ENCODE measurements around the gene FDX2. TPM values are rescaled to one million over a fixed set of nuclear protein-coding genes. Genes with fewer than 3 reads are reported as not detected.

FDX2 gene
- total RNA-seq, 1 donor from 2014 or later = 27.4 TPM

DNA sequence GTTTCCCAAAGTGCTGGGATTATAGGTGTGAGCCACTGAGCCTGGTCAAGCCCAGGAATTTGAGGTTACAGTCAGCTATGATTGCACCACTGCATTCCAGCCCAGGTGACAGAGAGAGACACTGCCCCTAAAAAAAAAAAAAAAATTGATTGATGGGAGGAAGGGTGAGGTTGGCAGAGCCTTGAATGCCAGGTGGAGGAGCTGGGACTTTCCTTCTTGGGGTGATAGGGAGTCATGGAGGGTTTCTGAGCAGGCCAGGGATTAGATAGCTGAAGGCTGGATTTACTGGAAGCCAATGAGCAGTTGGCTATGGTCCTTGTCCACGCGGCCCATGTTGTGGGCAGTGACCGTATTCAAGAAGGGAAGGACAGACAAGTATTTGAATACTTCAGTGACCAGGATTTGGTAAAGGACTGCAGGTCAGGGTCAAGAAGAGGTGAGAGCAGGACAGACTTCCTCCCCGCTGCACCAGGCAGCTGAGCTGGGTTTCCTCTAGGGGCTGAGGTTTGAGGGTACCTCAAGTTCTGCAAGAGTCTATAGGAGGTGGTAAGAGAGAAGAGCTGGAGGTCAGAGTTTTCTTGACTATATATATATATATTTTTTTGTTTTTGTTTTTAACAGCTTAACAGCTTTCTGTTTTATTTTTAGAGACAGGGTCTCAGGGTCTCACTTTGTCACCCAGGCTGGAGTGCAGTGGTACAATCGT lies 35.9 kb downstream of the FDX2 start:
- no peak for DNase-seq (ENCODE audit: extremely low spot score, unreplicated experiment)
- H3K27ac Mint-ChIP-seq (ENCODE audit: unreplicated experiment) = no peak overlapping the region
- H3K4me1 Mint-ChIP-seq (ENCODE audit: unreplicated experiment) = peaks cover 13% of the 10 kb centered on the region
- peaks cover 13% of the 10 kb centered on the region for H3K36me3 Mint-ChIP-seq (ENCODE audit: unreplicated experiment)
- H3K27me3 Mint-ChIP-seq (ENCODE audit: unreplicated experiment) = no peaks in the 10 kb centered on the region
- no peak overlapping the region for H3K4me3 Mint-ChIP-seq (ENCODE audit: unreplicated experiment)
- TF ChIP-seq, protein P1, sequence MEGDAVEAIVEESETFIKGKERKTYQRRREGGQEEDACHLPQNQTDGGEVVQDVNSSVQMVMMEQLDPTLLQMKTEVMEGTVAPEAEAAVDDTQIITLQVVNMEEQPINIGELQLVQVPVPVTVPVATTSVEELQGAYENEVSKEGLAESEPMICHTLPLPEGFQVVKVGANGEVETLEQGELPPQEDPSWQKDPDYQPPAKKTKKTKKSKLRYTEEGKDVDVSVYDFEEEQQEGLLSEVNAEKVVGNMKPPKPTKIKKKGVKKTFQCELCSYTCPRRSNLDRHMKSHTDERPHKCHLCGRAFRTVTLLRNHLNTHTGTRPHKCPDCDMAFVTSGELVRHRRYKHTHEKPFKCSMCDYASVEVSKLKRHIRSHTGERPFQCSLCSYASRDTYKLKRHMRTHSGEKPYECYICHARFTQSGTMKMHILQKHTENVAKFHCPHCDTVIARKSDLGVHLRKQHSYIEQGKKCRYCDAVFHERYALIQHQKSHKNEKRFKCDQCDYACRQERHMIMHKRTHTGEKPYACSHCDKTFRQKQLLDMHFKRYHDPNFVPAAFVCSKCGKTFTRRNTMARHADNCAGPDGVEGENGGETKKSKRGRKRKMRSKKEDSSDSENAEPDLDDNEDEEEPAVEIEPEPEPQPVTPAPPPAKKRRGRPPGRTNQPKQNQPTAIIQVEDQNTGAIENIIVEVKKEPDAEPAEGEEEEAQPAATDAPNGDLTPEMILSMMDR (IDR thresholded peaks at IDR 0.05) = no peak
- no peaks in the 10 kb centered on the region for H3K9me3 Mint-ChIP-seq (ENCODE audit: unreplicated experiment)

DNA sequence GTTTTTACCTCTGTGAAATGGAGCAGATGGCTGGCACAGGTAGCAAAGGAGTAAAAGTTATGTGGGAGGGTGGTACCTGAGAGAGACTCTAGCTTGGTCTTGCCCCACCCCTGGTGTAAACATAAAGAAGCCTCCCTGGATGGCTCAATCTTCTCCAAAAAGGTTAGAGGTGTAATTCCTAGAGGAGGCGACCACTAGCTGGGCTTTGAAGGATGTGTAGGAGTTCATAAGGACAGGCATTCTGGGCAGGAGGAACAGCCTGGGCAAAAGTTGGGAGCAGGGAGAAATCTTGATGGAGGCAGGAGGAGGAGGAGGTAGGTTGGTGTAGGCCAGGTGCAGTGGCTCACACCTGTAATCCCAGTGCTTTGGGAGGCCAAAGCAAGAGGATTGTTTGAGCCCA lies 36.9 kb downstream of the FDX2 start:
- no peak overlapping the region for H3K27ac Mint-ChIP-seq (ENCODE audit: unreplicated experiment)
- DNase-seq (ENCODE audit: extremely low spot score, unreplicated experiment) = no peak
- peaks cover 18% of the 10 kb centered on the region for H3K36me3 Mint-ChIP-seq (ENCODE audit: unreplicated experiment)
- no peaks in the 10 kb centered on the region for H3K9me3 Mint-ChIP-seq (ENCODE audit: unreplicated experiment)
- TF ChIP-seq, protein P1 (IDR thresholded peaks at IDR 0.05) = no peak
- H3K27me3 Mint-ChIP-seq (ENCODE audit: unreplicated experiment) = no peaks in the 10 kb centered on the region
- no peak overlapping the region for H3K4me3 Mint-ChIP-seq (ENCODE audit: unreplicated experiment)
- H3K4me1 Mint-ChIP-seq (ENCODE audit: unreplicated experiment) = peaks cover 15% of the 10 kb centered on the region

DNA sequence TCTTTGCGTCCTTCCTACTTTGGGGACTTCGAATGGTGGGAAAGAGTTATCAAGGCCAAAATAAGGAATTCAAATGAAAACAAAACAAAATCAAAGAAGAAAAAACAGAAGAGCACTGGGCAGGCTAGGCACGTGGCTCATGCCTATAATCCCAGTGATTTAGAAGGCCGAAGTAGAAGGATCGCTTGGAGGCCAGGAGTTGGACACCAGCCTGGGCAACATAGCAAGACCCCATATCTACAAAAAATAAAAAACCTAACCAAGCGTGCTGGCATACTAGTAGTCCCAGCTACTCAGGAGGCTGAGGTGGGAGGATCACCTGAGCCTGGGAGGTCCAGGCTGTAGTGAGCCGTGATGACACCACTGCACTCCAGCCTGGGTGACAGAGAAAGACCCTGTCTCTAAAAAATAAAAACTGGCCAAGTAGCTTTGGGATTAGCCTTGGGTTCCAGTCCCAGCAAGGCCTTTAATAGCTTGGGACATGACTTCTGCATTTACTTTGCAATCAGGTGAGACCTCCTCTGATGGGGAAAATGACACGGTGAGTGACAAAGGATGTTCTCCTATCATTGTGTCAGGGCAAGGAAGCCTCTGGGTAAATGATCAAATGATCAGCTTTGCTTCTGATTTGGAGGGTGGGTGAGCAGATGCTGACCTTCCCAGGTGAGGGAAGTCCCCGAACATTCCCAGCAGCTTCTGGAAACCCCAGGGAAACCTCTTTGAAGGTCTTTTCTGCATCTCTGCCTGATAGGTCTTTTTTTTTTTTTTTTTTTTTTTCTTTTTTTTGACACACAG lies 37.8 kb downstream of the FDX2 start:
- Mint-ChIP-seq H3K9me3 (ENCODE audit: unreplicated experiment) (no peaks in the 10 kb centered on the region), H3K27ac (ENCODE audit: unreplicated experiment) (peak overlapping the region; percentile 64), H3K4me1 (ENCODE audit: unreplicated experiment) (peaks cover 16% of the 10 kb centered on the region), H3K36me3 (ENCODE audit: unreplicated experiment) (peaks cover 18% of the 10 kb centered on the region), H3K4me3 (ENCODE audit: unreplicated experiment) (no peak overlapping the region), H3K27me3 (ENCODE audit: unreplicated experiment) (no peaks in the 10 kb centered on the region)
- TF ChIP-seq, protein P1 (IDR thresholded peaks at IDR 0.05) = no peak
- DNase-seq (ENCODE audit: extremely low spot score, unreplicated experiment) = no peak

DNA sequence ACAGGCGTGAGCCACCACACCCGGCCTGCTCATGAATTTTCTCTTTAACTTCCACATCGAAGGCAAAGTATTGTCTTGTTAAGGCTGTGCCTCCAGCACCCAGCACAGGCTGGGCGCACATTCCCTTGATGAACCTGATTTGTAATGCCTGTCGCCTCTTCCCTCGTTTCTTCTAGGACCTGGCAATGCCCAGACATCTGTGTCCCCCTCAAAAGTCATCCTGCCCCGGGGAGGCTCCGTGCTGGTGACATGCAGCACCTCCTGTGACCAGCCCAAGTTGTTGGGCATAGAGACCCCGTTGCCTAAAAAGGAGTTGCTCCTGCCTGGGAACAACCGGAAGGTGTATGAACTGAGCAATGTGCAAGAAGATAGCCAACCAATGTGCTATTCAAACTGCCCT lies 41.2 kb downstream of the FDX2 start:
- no peak overlapping the region for H3K27ac Mint-ChIP-seq (ENCODE audit: unreplicated experiment)
- no peak overlapping the region for H3K4me3 Mint-ChIP-seq (ENCODE audit: unreplicated experiment)
- H3K36me3 Mint-ChIP-seq (ENCODE audit: unreplicated experiment) = peaks cover 10% of the 10 kb centered on the region
- DNase-seq (ENCODE audit: extremely low spot score, unreplicated experiment) = no peak
- no peaks in the 10 kb centered on the region for H3K9me3 Mint-ChIP-seq (ENCODE audit: unreplicated experiment)
- no peaks in the 10 kb centered on the region for H3K27me3 Mint-ChIP-seq (ENCODE audit: unreplicated experiment)
- TF ChIP-seq, protein P1 (IDR thresholded peaks at IDR 0.05) = no peak
- H3K4me1 Mint-ChIP-seq (ENCODE audit: unreplicated experiment) = peaks cover 34% of the 10 kb centered on the region

DNA sequence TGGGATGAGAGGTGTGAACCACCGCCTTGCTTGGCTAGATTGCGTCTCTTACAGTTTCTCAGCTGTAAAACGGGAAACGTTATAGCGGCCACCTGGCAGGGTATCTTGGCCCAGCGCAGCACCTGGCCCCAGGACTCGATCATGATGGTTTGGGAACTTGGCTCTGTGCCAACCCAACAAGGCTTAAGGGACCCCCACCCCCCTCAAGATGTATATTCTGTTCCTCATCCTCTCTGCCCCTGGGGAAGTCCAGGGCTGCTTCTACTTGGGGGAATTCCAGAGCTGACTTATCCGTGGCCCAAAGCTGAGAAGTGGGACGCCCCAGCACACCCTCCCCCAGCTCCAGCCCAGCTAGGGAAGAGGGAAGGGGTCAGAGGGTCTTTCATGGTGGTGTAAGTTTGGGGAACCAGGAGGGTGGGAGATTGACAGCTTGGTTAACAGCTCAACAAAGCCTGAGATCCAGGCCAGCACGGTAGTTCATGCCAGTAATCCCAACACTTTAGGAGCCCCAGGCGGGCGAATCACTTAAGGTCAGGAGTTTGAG lies 44.2 kb downstream of the FDX2 start:
- Mint-ChIP-seq H3K4me3 (ENCODE audit: unreplicated experiment) (peak overlapping the region; percentile 71), H3K27ac (ENCODE audit: unreplicated experiment) (peak overlapping the region; percentile 78)

More for the DNA sequence above, 44.2 kb downstream of the FDX2 start:
- no peak for DNase-seq (ENCODE audit: extremely low spot score, unreplicated experiment)
- H3K36me3 Mint-ChIP-seq (ENCODE audit: unreplicated experiment) = peaks cover 6% of the 10 kb centered on the region
- no peaks in the 10 kb centered on the region for H3K9me3 Mint-ChIP-seq (ENCODE audit: unreplicated experiment)
- peaks cover 25% of the 10 kb centered on the region for H3K4me1 Mint-ChIP-seq (ENCODE audit: unreplicated experiment)
- no peaks in the 10 kb centered on the region for H3K27me3 Mint-ChIP-seq (ENCODE audit: unreplicated experiment)
- TF ChIP-seq, protein P1 (IDR thresholded peaks at IDR 0.05) = no peak
